Spinal cord (tissue), 10 donors: ENCODE data around the gene MYEF2. TPM values are rescaled to one million over a fixed set of nuclear protein-coding genes. Genes with fewer than 3 reads are reported as not detected.

ENCODE experiments used
- DNase-seq, 6 donors: peaks; one replicate each; pipeline versions ENCODE4 v3.0.0 to v3.0.0-alpha.2; 2013 to 2015; ENCODE audit warnings: low spot score in 6 of 6, low read depth in 4 of 6
- H3K27ac ChIP-seq: one replicate; pipeline ENCODE4 v1.5.1; 2013; ENCODE audit warnings: low read depth, low read length, control low read depth
- H3K27me3 ChIP-seq: one replicate; pipeline ENCODE4 v1.6.1; 2013; ENCODE audit warnings: low read length; ENCODE audit not compliant: control insufficient read depth, insufficient read depth
- H3K36me3 ChIP-seq: one replicate; pipeline ENCODE4 v1.6.1; 2013; ENCODE audit warnings: low read length; ENCODE audit not compliant: control insufficient read depth, insufficient read depth
- H3K4me1 ChIP-seq: one replicate; pipeline ENCODE4 v1.6.1; 2013; ENCODE audit warnings: low read length; ENCODE audit not compliant: control insufficient read depth, insufficient read depth
- H3K4me3 ChIP-seq: one replicate; pipeline ENCODE4 v1.5.1; 2013; ENCODE audit warnings: low read depth, low read length, control low read depth
- H3K9me3 ChIP-seq: one replicate; pipeline ENCODE4 v1.6.1; 2013; ENCODE audit warnings: low read length; ENCODE audit not compliant: control insufficient read depth, insufficient read depth
- WGBS: methylation state at CpG from one replicate; pipeline ENCODE4 v1.1.5; 2013; ENCODE audit warnings: missing lambda C conversion rate; ENCODE audit not compliant: insufficient coverage; 5-methylcytosine and 5-hydroxymethylcytosine counted together
- polyA plus RNA-seq, 2 donors: library from polyadenylated mRNA; unstranded; fragments of 120-200 nt; gene quantifications; one replicate each; pipeline ENCODE4 v1.2.1, GENCODE V29; 2013; ENCODE audit not compliant: insufficient read length in 2 of 2
- total RNA-seq, 2 donors: library from RNA; depleted of rRNA in 1 of 2; stranded (reverse); fragments of 120-200 nt in 1 of 2; fragments of >200 nt in 1 of 2; gene quantifications; one replicate each; pipeline versions ENCODE4 v1.2.3 to v1.2.4, GENCODE V29; 2013 to 2014
- donor health status: healthy.

Gene MYEF2
- total and polyA plus RNA-seq, 4 donors, result 38.0 to 148 (median 98.5) TPM

DNA sequence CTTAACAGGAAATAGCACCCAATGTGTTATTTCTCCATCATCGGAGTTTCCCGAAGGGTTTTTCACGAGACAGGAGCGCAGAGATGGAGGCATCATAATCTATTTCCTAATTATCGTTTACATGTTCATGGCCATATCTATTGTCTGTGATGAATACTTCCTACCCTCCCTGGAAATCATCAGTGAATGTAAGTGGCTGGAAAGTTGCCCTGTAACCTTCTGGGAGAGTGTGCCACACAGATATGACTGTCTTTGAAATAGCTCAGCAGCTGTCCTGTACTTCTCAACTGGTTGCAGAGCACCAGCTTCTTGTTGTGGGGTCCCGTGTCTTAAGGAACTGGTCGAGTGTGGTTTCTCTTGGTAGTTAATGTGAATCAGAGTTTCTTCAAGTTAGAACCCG, 56.2 kb downstream of the MYEF2 start:
- H3K9me3 ChIP-seq, result no peaks in the 10 kb centered on the region
- DNase-seq, result no peak
- H3K27me3 ChIP-seq, result no peaks in the 10 kb centered on the region
- no peaks in the 10 kb centered on the region for H3K36me3 ChIP-seq
- peaks cover 4% of the 10 kb centered on the region for H3K4me1 ChIP-seq
- no CpG with 5 or more reads among the region's 8 CpGs for WGBS
- H3K4me3 ChIP-seq, result no peak overlapping the region
- H3K27ac ChIP-seq, result peak overlapping the region; percentile 80

DNA sequence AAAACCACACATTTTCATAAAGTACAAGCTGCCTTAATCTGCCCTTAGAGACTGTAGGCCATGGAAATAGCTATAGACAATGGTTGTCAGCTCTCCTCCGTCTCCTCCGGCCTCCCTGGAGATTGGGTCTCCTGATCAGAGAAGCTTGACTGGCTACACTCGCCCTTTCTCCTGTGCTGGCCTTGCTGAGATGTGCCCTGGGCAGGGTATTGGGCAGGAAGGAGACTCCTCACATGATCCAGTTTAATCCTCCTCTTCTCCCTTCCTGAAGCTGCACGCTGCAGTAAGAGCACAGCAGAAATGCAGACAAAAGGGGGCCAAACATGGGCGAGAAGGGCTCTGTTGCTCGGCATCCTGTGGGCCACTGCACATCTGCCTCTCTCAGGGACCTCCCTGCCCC, 57.4 kb downstream of the MYEF2 start, which contains the start of gene SLC24A5:
Gene SLC24A5, plus strand, starts transcription at position 246 of the 400 bp plus-strand sequence. Its CDS starts 55 bp downstream, at position 301.
- no peaks in the 10 kb centered on the region for H3K9me3 ChIP-seq
- WGBS, result 93% methylated on average over 2 of the region's 6 CpGs
- H3K27ac ChIP-seq, result peak within 1 kb of the TSS; percentile 87
- no peak for DNase-seq
- H3K36me3 ChIP-seq, result no peaks in the 10 kb centered on the region
- H3K4me3 ChIP-seq, result no peak within 1 kb of the TSS
- H3K4me1 ChIP-seq, result peaks cover 4% of the 10 kb centered on the region
- no peaks in the 10 kb centered on the region for H3K27me3 ChIP-seq

DNA sequence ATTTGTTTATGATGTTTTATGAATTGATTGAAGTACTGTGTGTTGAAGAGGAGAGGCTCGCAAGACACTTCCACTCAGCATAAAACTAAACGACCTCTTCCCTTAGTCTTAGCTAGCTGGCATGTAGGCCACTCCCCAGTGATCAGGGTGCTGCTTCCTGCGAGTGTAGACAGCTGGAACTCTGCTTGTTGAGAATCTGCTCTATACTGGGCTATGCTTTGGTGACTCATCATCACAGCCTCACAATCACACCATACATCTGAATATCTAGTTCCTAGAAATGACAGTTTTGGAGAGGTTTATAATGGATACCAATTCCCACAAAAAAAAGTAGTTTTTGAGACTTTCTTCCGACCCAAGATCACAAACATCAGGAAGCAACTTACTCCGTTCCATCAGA, 58.8 kb downstream of the MYEF2 start:
- Histone ChIP-seq H3K27me3 (no peaks in the 10 kb centered on the region), H3K9me3 (no peaks in the 10 kb centered on the region), H3K27ac (no peak overlapping the region), H3K4me3 (no peak overlapping the region), H3K4me1 (peaks cover 4% of the 10 kb centered on the region), H3K36me3 (no peaks in the 10 kb centered on the region)
- DNase-seq, result no peak
- WGBS, result no CpG with 5 or more reads among the region's 5 CpGs

DNA sequence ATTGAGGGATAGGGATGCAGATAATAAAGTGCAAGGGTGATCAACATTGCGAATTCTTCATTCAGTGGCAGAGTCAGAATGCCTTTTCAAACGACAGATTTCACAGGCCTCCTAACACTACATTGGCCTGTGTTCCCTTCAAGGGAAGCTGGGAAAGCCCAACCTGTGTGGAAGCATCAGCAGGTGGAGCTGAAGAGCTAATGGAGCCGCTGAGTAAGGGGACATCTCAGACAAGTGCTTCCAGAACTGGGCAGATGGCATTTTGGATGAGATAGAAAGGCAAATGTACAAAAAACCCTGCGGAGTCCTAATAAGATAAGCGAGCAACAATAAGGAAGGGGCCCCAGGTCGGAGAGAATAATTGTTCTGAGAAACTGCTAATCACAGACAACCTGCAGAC, 65.9 kb downstream of the MYEF2 start:
- 17% methylated on average over 5 of the region's 6 CpGs for WGBS
- no peak overlapping the region for H3K4me3 ChIP-seq
- DNase-seq, result peak in 3 of 6 donors; percentile 14 to 81 (median 61)

DNA sequence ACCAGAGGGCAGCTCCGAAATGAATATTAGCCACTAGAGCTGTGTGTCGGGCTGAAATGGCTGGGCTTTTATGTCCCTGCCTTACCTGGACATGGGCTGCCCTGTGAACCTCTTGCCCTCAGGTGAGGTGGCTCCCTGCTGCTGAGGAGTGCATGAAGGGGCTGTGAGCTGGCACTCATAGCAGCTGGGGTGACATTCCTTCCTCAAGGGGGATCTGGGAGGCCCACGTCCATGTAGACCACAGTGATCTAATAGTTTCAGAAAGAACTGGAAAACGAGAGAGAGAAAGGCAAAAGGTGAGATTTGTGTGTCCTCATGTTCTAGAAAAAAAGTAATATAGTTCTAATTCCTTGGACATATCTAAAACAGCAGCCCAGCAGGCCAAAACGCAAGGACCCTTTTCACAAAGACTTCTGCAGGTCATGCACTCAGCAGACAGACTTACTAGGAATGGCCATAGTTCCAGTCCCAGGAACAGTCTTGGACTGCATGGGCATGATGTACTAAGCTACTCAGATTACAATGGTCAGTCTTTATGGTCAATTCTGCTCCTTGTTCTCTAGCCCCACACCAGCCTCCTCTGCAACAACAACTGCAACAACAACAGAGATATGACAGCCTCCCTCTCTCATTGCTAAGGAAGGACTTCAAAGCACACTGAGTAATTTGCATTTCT, 68.1 kb downstream of the MYEF2 start:
- DNase-seq, result no peak
- peaks cover 12% of the 10 kb centered on the region for H3K4me1 ChIP-seq
- H3K27ac ChIP-seq, result peak overlapping the region; percentile 86
- no peak overlapping the region for H3K4me3 ChIP-seq
- H3K9me3 ChIP-seq, result no peaks in the 10 kb centered on the region
- H3K27me3 ChIP-seq, result no peaks in the 10 kb centered on the region
- 94% methylated on average over 3 of the region's 5 CpGs for WGBS
- no peaks in the 10 kb centered on the region for H3K36me3 ChIP-seq

More for the DNA sequence above, 65.9 kb downstream of the MYEF2 start:
- H3K27ac ChIP-seq, result no peak overlapping the region
- no peaks in the 10 kb centered on the region for H3K27me3 ChIP-seq
- H3K36me3 ChIP-seq, result no peaks in the 10 kb centered on the region
- H3K9me3 ChIP-seq, result no peaks in the 10 kb centered on the region
- H3K4me1 ChIP-seq, result peaks cover 12% of the 10 kb centered on the region

DNA sequence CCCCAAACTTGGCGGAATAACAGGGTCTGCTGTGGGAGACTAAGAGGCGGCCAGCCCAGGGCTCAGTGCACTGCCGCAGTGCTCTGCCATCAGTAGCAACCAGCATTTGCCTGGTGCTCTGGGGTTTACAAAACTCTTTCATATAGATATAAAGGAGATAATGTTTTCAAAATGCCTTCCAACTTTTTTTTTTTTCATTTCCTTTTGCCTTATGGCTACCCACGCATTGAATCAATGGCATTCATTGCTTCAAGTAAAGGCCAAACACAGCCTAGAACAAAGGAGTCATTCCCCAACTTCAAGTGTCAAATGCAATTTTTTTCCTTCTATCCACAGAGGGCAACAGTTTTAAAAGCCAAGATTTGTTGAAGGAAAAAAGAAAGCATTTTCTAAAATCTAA, 68.9 kb downstream of the MYEF2 start:
- no CpG with 5 or more reads among the region's 4 CpGs for WGBS

DNA sequence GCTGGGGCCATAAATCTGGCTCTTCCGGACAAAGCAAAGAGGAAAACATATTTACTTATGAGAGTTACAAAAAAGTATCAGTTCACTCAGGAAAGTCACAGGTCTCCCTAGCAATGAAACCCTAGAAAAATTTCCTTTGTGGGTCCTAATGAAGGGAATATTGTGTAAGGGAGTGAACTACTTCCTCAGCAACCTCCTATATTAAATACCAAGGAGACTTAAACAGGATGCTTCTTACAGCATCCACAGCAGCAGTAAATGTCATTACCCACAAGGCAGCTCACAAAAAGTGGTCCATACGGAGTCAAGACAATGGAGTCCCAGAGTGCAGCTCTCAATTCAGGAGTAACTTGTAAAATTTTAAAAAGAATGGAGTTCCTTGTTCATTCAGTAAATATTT, 72.2 kb downstream of the MYEF2 start:
- Histone ChIP-seq H3K9me3 (no peaks in the 10 kb centered on the region), H3K27me3 (no peaks in the 10 kb centered on the region), H3K36me3 (no peaks in the 10 kb centered on the region), H3K27ac (no peak overlapping the region), H3K4me3 (no peak overlapping the region), H3K4me1 (peaks cover 12% of the 10 kb centered on the region)
- no peak for DNase-seq
- WGBS, result 29% methylated on average over 1 of the region's 2 CpGs

More for the DNA sequence above, 68.9 kb downstream of the MYEF2 start:
- peak overlapping the region; percentile 86 for H3K27ac ChIP-seq
- no peaks in the 10 kb centered on the region for H3K27me3 ChIP-seq
- H3K9me3 ChIP-seq, result no peaks in the 10 kb centered on the region
- peaks cover 12% of the 10 kb centered on the region for H3K4me1 ChIP-seq
- DNase-seq, result no peak
- H3K4me3 ChIP-seq, result no peak overlapping the region
- H3K36me3 ChIP-seq, result no peaks in the 10 kb centered on the region

DNA sequence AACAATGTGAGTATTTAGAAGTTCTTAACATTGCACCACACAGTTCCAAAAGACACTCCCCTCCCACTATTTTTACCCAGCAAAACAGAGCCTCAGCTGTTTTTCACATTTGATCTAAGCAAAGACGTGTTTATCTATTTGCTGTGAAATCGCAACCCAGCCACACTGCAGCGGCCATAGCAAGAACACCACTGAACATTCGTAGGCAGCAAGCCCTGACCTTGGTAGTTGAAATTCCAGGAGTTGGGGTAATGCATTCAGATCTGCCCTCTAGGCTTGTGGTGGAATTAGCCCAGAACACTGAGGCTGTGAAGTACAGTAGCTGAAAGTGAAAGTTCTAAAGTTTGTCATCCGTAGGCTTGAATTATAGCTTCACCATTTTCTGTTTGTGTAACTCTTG, 74.4 kb downstream of the MYEF2 start:
- no peak for DNase-seq
- Histone ChIP-seq H3K27me3 (no peaks in the 10 kb centered on the region), H3K36me3 (no peaks in the 10 kb centered on the region), H3K4me3 (no peak overlapping the region), H3K27ac (peak overlapping the region; percentile 75), H3K4me1 (peaks cover 2% of the 10 kb centered on the region), H3K9me3 (no peaks in the 10 kb centered on the region)
- 91% methylated on average over 5 of the region's 5 CpGs for WGBS

DNA sequence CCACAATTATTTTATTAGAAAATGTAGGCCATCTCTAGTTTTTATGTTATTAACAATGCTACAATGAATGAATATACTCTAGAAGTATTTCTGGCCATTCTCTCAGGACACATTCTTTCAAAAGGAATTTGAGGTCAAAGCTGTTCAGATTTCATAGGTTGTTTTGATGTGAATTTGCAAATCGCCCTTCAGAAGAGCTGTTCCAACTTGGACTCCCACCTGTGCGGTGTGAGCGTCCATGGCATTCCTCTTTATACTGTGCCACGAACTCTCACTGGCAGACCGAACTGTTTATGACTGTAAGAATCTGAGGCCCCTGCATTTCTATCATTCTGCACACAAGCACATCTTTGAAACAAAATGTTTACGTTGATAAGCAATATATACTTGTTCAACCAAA, 75.9 kb downstream of the MYEF2 start:
- Histone ChIP-seq H3K4me3 (no peak overlapping the region), H3K36me3 (no peaks in the 10 kb centered on the region), H3K9me3 (no peaks in the 10 kb centered on the region), H3K27me3 (no peaks in the 10 kb centered on the region), H3K27ac (no peak overlapping the region), H3K4me1 (no peaks in the 10 kb centered on the region)
- WGBS, result 90% methylated on average over 4 of the region's 6 CpGs
- no peak for DNase-seq

DNA sequence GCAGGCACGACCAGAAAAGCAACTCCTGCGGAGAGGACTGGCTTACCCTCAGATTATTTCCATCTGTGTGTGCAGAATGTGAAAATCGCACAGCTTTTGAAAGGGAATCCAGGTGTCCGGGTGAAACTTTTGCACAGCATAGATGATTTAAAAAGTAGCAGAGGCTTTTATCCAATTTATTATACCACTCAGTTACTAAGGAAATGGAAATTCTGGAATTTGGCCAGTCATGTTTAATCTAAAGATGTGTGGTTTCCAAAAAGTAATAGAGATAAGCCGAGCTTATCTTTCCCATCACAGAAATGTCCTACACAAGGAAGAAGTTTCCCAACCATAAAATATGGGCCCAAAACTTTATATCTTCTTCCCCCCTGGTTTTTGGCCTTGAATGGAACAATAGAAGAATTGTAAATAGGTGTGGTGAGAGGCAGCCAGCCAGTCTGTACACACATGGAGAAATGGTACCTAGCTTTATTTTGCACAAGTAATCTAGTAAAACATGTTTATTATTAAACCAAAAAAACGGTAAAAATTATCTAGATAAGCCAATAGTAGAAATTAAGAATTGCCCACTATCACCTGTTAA, 76.6 kb downstream of the MYEF2 start:
- H3K4me3 ChIP-seq, result no peak overlapping the region
- DNase-seq, result no peak
- WGBS, result no CpG with 5 or more reads among the region's 6 CpGs
- H3K27me3 ChIP-seq, result no peaks in the 10 kb centered on the region
- H3K4me1 ChIP-seq, result no peaks in the 10 kb centered on the region
- no peaks in the 10 kb centered on the region for H3K36me3 ChIP-seq
- no peaks in the 10 kb centered on the region for H3K9me3 ChIP-seq
- H3K27ac ChIP-seq, result no peak overlapping the region
